ENCODE results near the gene TSEN54.

TSEN54 gene

DNA sequence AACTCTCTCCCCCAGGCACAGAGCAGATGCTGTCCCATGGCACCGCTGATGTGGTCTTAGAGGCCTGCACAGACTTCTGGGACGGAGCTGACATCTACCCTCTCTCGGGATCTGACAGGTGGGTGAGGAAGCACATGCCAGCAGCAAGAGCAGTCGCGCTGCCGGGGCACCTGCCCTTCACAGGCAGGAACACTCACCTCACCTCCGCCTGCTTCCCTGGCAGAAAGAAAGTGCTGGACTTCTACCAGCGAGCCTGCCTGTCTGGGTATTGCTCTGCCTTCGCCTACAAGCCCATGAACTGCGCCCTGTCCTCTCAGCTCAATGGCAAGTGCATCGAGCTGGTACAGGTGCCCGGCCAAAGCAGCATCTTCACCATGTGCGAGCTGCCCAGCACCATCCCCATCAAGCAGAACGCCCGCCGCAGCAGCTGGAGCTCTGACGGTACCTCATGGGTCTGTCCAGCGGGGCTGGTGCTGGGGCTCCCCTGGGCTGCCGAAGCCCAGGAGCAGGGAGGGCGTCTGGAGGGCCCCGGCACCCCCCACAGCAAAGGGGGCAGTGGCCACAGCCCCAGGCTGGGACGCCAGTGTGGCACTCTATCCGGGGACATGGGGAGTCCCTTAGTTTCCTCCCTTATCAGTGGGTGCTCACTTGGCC, 22.7 kb upstream of the TSEN54 start:
- no peak overlapping the region for H3K27ac ChIP-seq (ENCODE audit: insufficient read depth in 1 of 2, low read depth in 1 of 2, low read length in 2 of 2, poor library complexity in 1 of 2, severe bottlenecking in 2 of 2)
- H3K4me3 ChIP-seq (ENCODE audit: control insufficient read depth in 1 of 7, extremely low read depth in 1 of 7, insufficient read depth in 4 of 7, low read depth in 2 of 7, low read length in 6 of 7), result no peak overlapping the region
- CTCF ChIA-PET, result interaction anchor here (1.1 to 1.7 kb wide), 2 partner anchors 10 to 23 kb away, joined by 3 to 5 read pairs; partner anchors contain the start of gene TSEN54
- WGBS (ENCODE audit: insufficient coverage), result 98% methylated on average over 17 of the region's 23 CpGs
- H3K4me1 ChIP-seq (ENCODE audit: control extremely low read depth in 1 of 4, control insufficient read depth in 4 of 4, insufficient read depth in 4 of 4, low read length in 3 of 4), result peaks cover 3 to 22% (median 15%) of the 10 kb centered on the region in 4 experiments
- H3K9me3 ChIP-seq (ENCODE audit: control extremely low read depth in 1 of 5, control insufficient read depth in 4 of 5, insufficient read depth in 2 of 5, low read depth in 1 of 5, low read length in 4 of 5), result no peaks in the 10 kb centered on the region
- POLR2A ChIA-PET, result interaction anchor here (0.6 kb wide), 1 partner anchor 8 kb away, joined by 3 read pairs; no protein-coding TSS in a partner anchor
- no peaks in the 10 kb centered on the region for H3K27me3 ChIP-seq (replicated peaks in 2 of 5; ENCODE audit: control insufficient read depth in 4 of 5, insufficient read depth in 5 of 5, low read length in 4 of 5)
- peaks cover 2 to 73% (median 56%) of the 10 kb centered on the region in 4 experiments for H3K36me3 ChIP-seq (ENCODE audit: control insufficient read depth in 4 of 4, insufficient read depth in 4 of 4, low read length in 3 of 4)
- DNase-seq, result no peak

DNA sequence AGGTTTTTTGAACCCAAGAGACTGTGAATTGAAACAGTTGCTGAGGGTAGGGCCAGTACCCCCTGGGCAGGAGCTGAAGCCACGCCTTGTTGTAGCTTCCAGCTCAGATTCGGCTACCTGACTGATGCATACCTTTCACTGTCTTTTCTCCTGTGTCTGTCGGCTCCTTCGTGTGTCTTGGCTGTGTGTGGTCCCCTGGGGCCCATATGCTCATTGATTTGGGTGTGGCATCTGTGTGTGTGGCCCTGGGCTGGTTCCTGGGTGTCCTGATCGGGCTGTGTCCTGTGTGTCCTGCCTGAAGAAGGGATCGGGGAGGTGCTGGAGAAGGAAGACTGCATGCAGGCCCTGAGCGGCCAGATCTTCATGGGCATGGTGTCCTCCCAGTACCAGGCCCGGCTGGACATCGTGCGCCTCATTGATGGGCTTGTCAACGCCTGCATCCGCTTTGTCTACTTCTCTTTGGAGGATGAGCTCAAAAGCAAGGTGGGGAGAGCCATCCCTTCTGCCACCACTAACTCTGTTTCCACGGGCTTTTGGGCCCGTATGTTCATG, 21.9 kb upstream of the TSEN54 start:
- ChIA-PET CTCF (interaction anchor here (1.1 to 1.7 kb wide), 2 partner anchors 9 to 22 kb away, joined by 3 to 5 read pairs; partner anchors contain the start of gene TSEN54), POLR2A (no interaction called here)
- 97% methylated on average over 11 of the region's 14 CpGs for WGBS (ENCODE audit: insufficient coverage)
- no peak overlapping the region for H3K4me3 ChIP-seq (ENCODE audit: control insufficient read depth in 1 of 7, extremely low read depth in 1 of 7, insufficient read depth in 4 of 7, low read depth in 2 of 7, low read length in 6 of 7)
- H3K27ac ChIP-seq (ENCODE audit: insufficient read depth in 1 of 2, low read depth in 1 of 2, low read length in 2 of 2, poor library complexity in 1 of 2, severe bottlenecking in 2 of 2), result no peak overlapping the region
- H3K27me3 ChIP-seq (replicated peaks in 2 of 5; ENCODE audit: control insufficient read depth in 4 of 5, insufficient read depth in 5 of 5, low read length in 4 of 5), result no peaks in the 10 kb centered on the region
- no peaks in the 10 kb centered on the region for H3K9me3 ChIP-seq (ENCODE audit: control extremely low read depth in 1 of 5, control insufficient read depth in 4 of 5, insufficient read depth in 2 of 5, low read depth in 1 of 5, low read length in 4 of 5)
- peaks cover 3 to 23% (median 23%) of the 10 kb centered on the region in 4 experiments for H3K4me1 ChIP-seq (ENCODE audit: control extremely low read depth in 1 of 4, control insufficient read depth in 4 of 4, insufficient read depth in 4 of 4, low read length in 3 of 4)
- H3K36me3 ChIP-seq (ENCODE audit: control insufficient read depth in 4 of 4, insufficient read depth in 4 of 4, low read length in 3 of 4), result peaks cover 2 to 80% (median 58%) of the 10 kb centered on the region in 4 experiments
- no peak for DNase-seq

DNA sequence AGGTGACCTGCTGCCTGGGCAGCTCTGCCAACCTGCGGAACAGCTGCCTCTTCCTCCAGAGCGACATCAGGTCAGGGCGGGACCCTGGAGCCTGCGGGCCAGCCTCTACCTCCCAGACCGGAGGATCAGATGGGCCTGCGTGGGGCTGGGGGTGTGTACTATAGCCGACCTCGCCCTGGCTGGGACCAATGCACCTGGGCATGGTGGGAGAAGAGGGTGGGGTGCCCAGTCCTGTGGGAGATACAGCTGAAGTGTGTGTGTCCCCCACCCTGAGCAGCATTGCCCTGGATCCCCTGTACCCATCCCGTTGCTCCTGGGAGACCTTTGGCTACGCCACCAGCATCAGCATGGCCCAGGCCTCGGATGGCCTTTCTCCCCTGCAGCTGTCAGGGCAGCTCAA, 20.3 kb upstream of the TSEN54 start:
- H3K4me1 ChIP-seq (ENCODE audit: control extremely low read depth in 1 of 4, control insufficient read depth in 4 of 4, insufficient read depth in 4 of 4, low read length in 3 of 4), result peaks cover 3 to 28% (median 20%) of the 10 kb centered on the region in 4 experiments
- H3K27ac ChIP-seq (ENCODE audit: insufficient read depth in 1 of 2, low read depth in 1 of 2, low read length in 2 of 2, poor library complexity in 1 of 2, severe bottlenecking in 2 of 2), result no peak overlapping the region
- no peaks in the 10 kb centered on the region for H3K27me3 ChIP-seq (replicated peaks in 2 of 5; ENCODE audit: control insufficient read depth in 4 of 5, insufficient read depth in 5 of 5, low read length in 4 of 5)
- ChIA-PET POLR2A (interaction anchor here (0.5 kb wide), 1 partner anchor 36 kb away, joined by 5 read pairs; no protein-coding TSS in a partner anchor), CTCF (interaction anchor here (0.9 to 1.4 kb wide), 2 partner anchors 9 to 63 kb away, joined by 3 read pairs; no protein-coding TSS in a partner anchor)
- 100% methylated on average over 11 of the region's 11 CpGs for WGBS (ENCODE audit: insufficient coverage)
- H3K9me3 ChIP-seq (ENCODE audit: control extremely low read depth in 1 of 5, control insufficient read depth in 4 of 5, insufficient read depth in 2 of 5, low read depth in 1 of 5, low read length in 4 of 5), result no peaks in the 10 kb centered on the region
- no peak overlapping the region for H3K4me3 ChIP-seq (ENCODE audit: control insufficient read depth in 1 of 7, extremely low read depth in 1 of 7, insufficient read depth in 4 of 7, low read depth in 2 of 7, low read length in 6 of 7)
- DNase-seq, result no peak
- H3K36me3 ChIP-seq (ENCODE audit: control insufficient read depth in 4 of 4, insufficient read depth in 4 of 4, low read length in 3 of 4), result peaks cover 2 to 91% (median 65%) of the 10 kb centered on the region in 4 experiments

DNA sequence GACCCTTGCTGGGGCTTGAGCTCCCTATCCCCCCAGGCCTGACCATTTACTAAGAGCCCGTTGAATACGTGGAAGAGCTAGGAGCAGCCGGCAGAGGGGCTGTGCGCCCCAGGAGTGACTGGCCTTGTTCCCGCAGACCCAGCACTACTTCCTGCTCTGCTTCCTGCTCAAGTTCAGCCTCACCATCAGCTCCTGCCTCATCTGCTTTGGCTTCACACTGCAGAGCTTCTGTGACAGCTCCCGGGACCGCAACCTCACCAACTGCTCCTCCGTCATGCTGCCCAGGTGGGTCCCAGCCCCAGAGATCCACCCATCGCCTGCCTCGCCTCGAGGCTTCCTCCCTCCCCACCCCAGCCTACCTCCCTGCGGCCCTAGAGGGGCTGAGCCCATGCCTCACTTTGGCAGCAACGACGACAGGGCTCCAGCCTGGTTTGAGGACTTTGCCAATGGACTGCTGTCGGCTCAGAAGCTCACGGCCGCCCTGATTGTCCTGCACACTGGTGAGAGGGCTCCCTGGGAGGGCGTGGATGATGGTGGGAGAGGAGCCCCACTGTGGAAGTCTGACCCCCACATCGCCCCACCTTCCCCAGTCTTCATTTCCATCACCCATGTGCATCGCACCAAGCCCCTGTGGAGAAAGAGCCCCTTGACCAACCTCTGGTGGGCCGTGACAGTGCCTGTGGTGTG, 18.1 kb upstream of the TSEN54 start:
- 4% methylated on average over 13 of the region's 21 CpGs for WGBS (ENCODE audit: insufficient coverage)
- no peaks in the 10 kb centered on the region for H3K9me3 ChIP-seq (ENCODE audit: control extremely low read depth in 1 of 5, control insufficient read depth in 4 of 5, insufficient read depth in 2 of 5, low read depth in 1 of 5, low read length in 4 of 5)
- no peaks in the 10 kb centered on the region for H3K27me3 ChIP-seq (replicated peaks in 2 of 5; ENCODE audit: control insufficient read depth in 4 of 5, insufficient read depth in 5 of 5, low read length in 4 of 5)
- H3K36me3 ChIP-seq (ENCODE audit: control insufficient read depth in 4 of 4, insufficient read depth in 4 of 4, low read length in 3 of 4), result peaks cover 2 to 71% (median 53%) of the 10 kb centered on the region in 4 experiments
- DNase-seq, result peak; percentile 36 to 73 (median 68)
- peak overlapping the region in 1 of 2 experiments; percentile 2 for H3K27ac ChIP-seq (ENCODE audit: insufficient read depth in 1 of 2, low read depth in 1 of 2, low read length in 2 of 2, poor library complexity in 1 of 2, severe bottlenecking in 2 of 2)
- peak overlapping the region in 3 of 7 experiments; percentile 13 to 33 (median 25) for H3K4me3 ChIP-seq (ENCODE audit: control insufficient read depth in 1 of 7, extremely low read depth in 1 of 7, insufficient read depth in 4 of 7, low read depth in 2 of 7, low read length in 6 of 7)
- ChIA-PET CTCF (interaction anchor here (0.6 to 2.7 kb wide), 16 partner anchors 10 to 207 kb away, joined by 3 to 18 read pairs (median 4); partner anchors contain the start of genes LLGL2, TMEM94 and TSEN54), POLR2A (interaction anchor here (0.5 to 1.2 kb wide), 3 partner anchors 11 to 42 kb away, joined by 3 to 4 read pairs (median 3); partner anchors contain the start of gene TMEM94)
- peaks cover 3 to 28% (median 19%) of the 10 kb centered on the region in 4 experiments for H3K4me1 ChIP-seq (ENCODE audit: control extremely low read depth in 1 of 4, control insufficient read depth in 4 of 4, insufficient read depth in 4 of 4, low read length in 3 of 4)

DNA sequence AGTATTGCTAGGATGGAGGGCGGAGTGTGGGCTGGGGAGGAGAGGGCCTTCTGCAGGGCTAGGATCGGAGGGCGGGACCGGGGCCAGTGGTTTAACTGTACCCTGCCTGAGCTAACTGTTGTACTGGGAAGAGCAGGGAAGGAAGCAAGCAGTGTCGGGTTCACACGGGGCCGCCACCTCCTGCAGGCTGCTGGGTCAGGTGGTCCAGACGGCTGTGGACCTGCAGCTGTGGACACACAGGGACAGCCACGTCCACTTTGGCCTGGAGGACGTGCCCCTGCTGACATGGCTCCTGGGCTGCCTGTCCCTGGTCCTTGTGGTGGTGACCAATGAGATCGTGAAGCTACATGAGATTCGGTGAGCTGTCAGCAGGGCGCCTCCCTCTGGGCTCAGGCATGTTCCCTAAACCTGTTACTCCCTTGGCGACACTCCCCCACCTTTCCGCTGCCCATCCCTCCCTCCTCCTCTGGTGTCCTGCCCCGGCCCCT, 17.6 kb upstream of the TSEN54 start:
- DNase-seq, result peak in 2 of 3 donors; percentile 9 to 12
- H3K36me3 ChIP-seq (ENCODE audit: control insufficient read depth in 4 of 4, insufficient read depth in 4 of 4, low read length in 3 of 4), result peaks cover 2 to 66% (median 47%) of the 10 kb centered on the region in 4 experiments
- no peaks in the 10 kb centered on the region for H3K27me3 ChIP-seq (replicated peaks in 2 of 5; ENCODE audit: control insufficient read depth in 4 of 5, insufficient read depth in 5 of 5, low read length in 4 of 5)
- H3K9me3 ChIP-seq (ENCODE audit: control extremely low read depth in 1 of 5, control insufficient read depth in 4 of 5, insufficient read depth in 2 of 5, low read depth in 1 of 5, low read length in 4 of 5), result no peaks in the 10 kb centered on the region
- H3K4me1 ChIP-seq (ENCODE audit: control extremely low read depth in 1 of 4, control insufficient read depth in 4 of 4, insufficient read depth in 4 of 4, low read length in 3 of 4), result peaks cover 3 to 28% (median 19%) of the 10 kb centered on the region in 4 experiments
- peak overlapping the region in 2 of 7 experiments; percentile 13 to 25 for H3K4me3 ChIP-seq (ENCODE audit: control insufficient read depth in 1 of 7, extremely low read depth in 1 of 7, insufficient read depth in 4 of 7, low read depth in 2 of 7, low read length in 6 of 7)
- 59% methylated on average over 8 of the region's 16 CpGs for WGBS (ENCODE audit: insufficient coverage)
- CTCF ChIA-PET, result interaction anchor here (0.6 to 2.7 kb wide), 13 partner anchors 9 to 208 kb away, joined by 3 to 18 read pairs (median 4); partner anchors contain the start of genes TMEM94 and TSEN54
- H3K27ac ChIP-seq (ENCODE audit: insufficient read depth in 1 of 2, low read depth in 1 of 2, low read length in 2 of 2, poor library complexity in 1 of 2, severe bottlenecking in 2 of 2), result peak overlapping the region in 1 of 2 experiments; percentile 25
- POLR2A ChIA-PET, result interaction anchor here (0.5 to 1.2 kb wide), 4 partner anchors 11 to 134 kb away, joined by 3 to 4 read pairs (median 4); partner anchors contain the start of gene TMEM94

DNA sequence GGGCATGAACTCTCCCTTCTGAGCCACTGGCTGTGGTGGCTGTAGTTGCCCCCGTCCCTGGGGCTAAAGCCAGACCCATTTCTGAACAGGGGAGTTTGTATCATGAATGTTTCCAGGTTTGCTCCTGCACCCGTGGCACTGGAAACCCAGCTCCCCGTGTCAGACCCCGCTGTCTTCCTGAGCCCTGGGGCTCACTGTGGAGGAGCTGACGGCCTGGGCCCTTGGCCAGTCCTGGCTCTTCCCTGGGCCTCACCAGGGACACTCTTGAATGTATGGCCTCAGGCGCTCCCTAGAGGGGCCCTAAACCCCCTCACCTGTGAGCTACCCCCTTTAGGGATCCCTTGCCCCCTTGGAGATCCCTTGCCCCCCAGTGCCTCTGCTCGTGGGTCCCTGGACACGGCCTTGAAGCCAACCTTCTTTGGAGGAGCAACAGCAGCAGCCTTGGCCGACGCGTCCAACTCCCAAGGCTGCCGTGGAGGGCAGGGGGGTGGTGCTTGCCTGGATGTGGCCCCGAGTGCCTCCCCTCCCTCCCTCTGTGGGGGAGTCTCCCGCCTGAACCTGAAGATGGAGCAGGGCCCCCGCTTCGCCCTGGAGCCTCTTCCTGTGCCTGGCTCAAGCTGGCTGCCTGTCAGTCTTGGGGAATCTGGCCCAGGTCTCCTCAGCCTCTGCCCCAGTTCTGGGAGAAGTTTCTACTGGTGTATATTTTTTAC, 16.9 kb upstream of the TSEN54 start:
- DNase-seq, result no peak
- POLR2A ChIA-PET, result interaction anchor here (1.0 kb wide), 1 partner anchor 135 kb away, joined by 4 read pairs; no protein-coding TSS in a partner anchor
- Histone ChIP-seq H3K9me3 (ENCODE audit: control extremely low read depth in 1 of 5, control insufficient read depth in 4 of 5, insufficient read depth in 2 of 5, low read depth in 1 of 5, low read length in 4 of 5) (no peaks in the 10 kb centered on the region), H3K27me3 (replicated peaks in 2 of 5; ENCODE audit: control insufficient read depth in 4 of 5, insufficient read depth in 5 of 5, low read length in 4 of 5) (no peaks in the 10 kb centered on the region), H3K4me3 (ENCODE audit: control insufficient read depth in 1 of 7, extremely low read depth in 1 of 7, insufficient read depth in 4 of 7, low read depth in 2 of 7, low read length in 6 of 7) (no peak overlapping the region), H3K27ac (ENCODE audit: insufficient read depth in 1 of 2, low read depth in 1 of 2, low read length in 2 of 2, poor library complexity in 1 of 2, severe bottlenecking in 2 of 2) (peak overlapping the region in 1 of 2 experiments; percentile 25), H3K36me3 (ENCODE audit: control insufficient read depth in 4 of 4, insufficient read depth in 4 of 4, low read length in 3 of 4) (peaks cover 2 to 59% (median 40%) of the 10 kb centered on the region in 4 experiments), H3K4me1 (ENCODE audit: control extremely low read depth in 1 of 4, control insufficient read depth in 4 of 4, insufficient read depth in 4 of 4, low read length in 3 of 4) (peaks cover 3 to 28% (median 19%) of the 10 kb centered on the region in 4 experiments)
- CTCF ChIA-PET, result interaction anchor here (0.6 to 2.7 kb wide), 10 partner anchors 12 to 209 kb away, joined by 3 to 18 read pairs (median 4); partner anchors contain the start of genes TMEM94 and TSEN54
- WGBS (ENCODE audit: insufficient coverage), result 94% methylated on average over 6 of the region's 16 CpGs
